Natural killer cell (primary cell): ENCODE measurements around the gene P2RX7. TPM values are rescaled to one million over a fixed set of nuclear protein-coding genes. Genes with fewer than 3 reads are reported as not detected.

Experiments used
- ATAC-seq, 3 donors: fragments of 150-1000 bp in 2 of 3; fragments of 200-7000 bp in 1 of 3; cut with Tn5 transposase; 1 replicate in 1 of 3; 2 replicates in 2 of 3; pipeline ENCODE4 v1.10.0; 2021; ENCODE audit warnings: mild to moderate bottlenecking in 2 of 3, moderate library complexity in 2 of 3
- DNase-seq, 2 donors: peaks; one replicate each; pipeline versions ENCODE4 v3.0.0 to v3.0.0-alpha.2; 2013 to 2021; ENCODE audit warnings: mixed read lengths in 1 of 2
- H3K27ac ChIP-seq: one replicate; pipeline ENCODE4 v1.5.1; 2013; ENCODE audit warnings: mild to moderate bottlenecking, low read length
- H3K27me3 ChIP-seq: one replicate; pipeline ENCODE4 v1.6.1; 2013; ENCODE audit warnings: low read length; ENCODE audit not compliant: control insufficient read depth, insufficient read depth
- H3K36me3 ChIP-seq: one replicate; pipeline ENCODE4 v1.6.1; 2013; ENCODE audit warnings: low read length; ENCODE audit not compliant: control insufficient read depth, insufficient read depth
- H3K4me1 ChIP-seq: one replicate; pipeline ENCODE4 v1.6.1; 2013; ENCODE audit warnings: low read length; ENCODE audit not compliant: control insufficient read depth, insufficient read depth
- H3K4me3 ChIP-seq: one replicate; pipeline ENCODE4 v1.5.1; 2013; ENCODE audit warnings: low read length
- H3K9me3 ChIP-seq: one replicate; pipeline ENCODE4 v1.6.1; 2013; ENCODE audit warnings: low read length; ENCODE audit not compliant: control insufficient read depth, insufficient read depth
- H3K27ac Mint-ChIP-seq, 2 donors: one replicate each; pipeline ENCODE4 v1.8.0; 2022; ENCODE audit warnings: mild to moderate bottlenecking in 2 of 2, mixed read lengths in 2 of 2, moderate library complexity in 1 of 2
- H3K27me3 Mint-ChIP-seq, 2 donors: one replicate each; pipeline ENCODE4 v1.8.0; 2022; ENCODE audit warnings: low read depth in 2 of 2, mixed read lengths in 2 of 2
- H3K36me3 Mint-ChIP-seq: one replicate; pipeline ENCODE4 v1.8.0; 2022; ENCODE audit warnings: mixed read lengths
- H3K4me1 Mint-ChIP-seq, 2 donors: one replicate each; pipeline ENCODE4 v1.8.0; 2022; ENCODE audit warnings: mixed read lengths in 2 of 2
- H3K4me3 Mint-ChIP-seq: one replicate; pipeline ENCODE4 v1.8.0; 2022; ENCODE audit warnings: mild to moderate bottlenecking, moderate library complexity, mixed read lengths
- H3K9me3 Mint-ChIP-seq, 2 donors: one replicate each; pipeline ENCODE4 v1.8.0; 2022; ENCODE audit warnings: mixed read lengths in 2 of 2
- WGBS: methylation state at CpG from one replicate; pipeline ENCODE4 v1.1.7; 2013; ENCODE audit warnings: missing lambda C conversion rate; ENCODE audit not compliant: insufficient coverage; 5-methylcytosine and 5-hydroxymethylcytosine counted together
- intact Hi-C: fragments of 100-400 bp; cut with micrococcal nuclease; formaldehyde crosslinking; loops from one replicate; pipeline ENCODE4 v1.14.2; 2022
- total RNA-seq, 4 donors: library from RNA; stranded (reverse); fragments of 120-200 nt in 1 of 4; gene quantifications; one replicate each; pipeline versions ENCODE4 v1.2.3 to v1.2.4, GENCODE V29; 2013 to 2022
- TF ChIP-seq, protein P1 (sequence below): fragments of 200-600 bp; IDR thresholded peaks from one replicate; pipeline ENCODE4 v1.8.0; 2022; ENCODE audit warnings: antibody characterized with exemption

Gene P2RX7
- total RNA-seq, 3 donors from 2014 or later (not counting 1 experiment from before 2014, with no cell fraction given), result 14.1 to 22.9 (median 16.7) TPM

GRCh38 chr12:121170151-121170550, 37.5 kb downstream of the P2RX7 start:
- 97% methylated on average over 5 of the region's 5 CpGs for WGBS
- H3K27ac ChIP-seq, result no peak overlapping the region
- intact Hi-C loops, result no loop called here
- no peaks in the 10 kb centered on the region for H3K9me3 ChIP-seq
- H3K27ac Mint-ChIP-seq, result no peak overlapping the region
- no peak for DNase-seq
- no peaks in the 10 kb centered on the region for H3K4me1 Mint-ChIP-seq
- H3K27me3 Mint-ChIP-seq, result no peaks in the 10 kb centered on the region
- no peak overlapping the region for H3K4me3 Mint-ChIP-seq
- TF ChIP-seq, protein P1, sequence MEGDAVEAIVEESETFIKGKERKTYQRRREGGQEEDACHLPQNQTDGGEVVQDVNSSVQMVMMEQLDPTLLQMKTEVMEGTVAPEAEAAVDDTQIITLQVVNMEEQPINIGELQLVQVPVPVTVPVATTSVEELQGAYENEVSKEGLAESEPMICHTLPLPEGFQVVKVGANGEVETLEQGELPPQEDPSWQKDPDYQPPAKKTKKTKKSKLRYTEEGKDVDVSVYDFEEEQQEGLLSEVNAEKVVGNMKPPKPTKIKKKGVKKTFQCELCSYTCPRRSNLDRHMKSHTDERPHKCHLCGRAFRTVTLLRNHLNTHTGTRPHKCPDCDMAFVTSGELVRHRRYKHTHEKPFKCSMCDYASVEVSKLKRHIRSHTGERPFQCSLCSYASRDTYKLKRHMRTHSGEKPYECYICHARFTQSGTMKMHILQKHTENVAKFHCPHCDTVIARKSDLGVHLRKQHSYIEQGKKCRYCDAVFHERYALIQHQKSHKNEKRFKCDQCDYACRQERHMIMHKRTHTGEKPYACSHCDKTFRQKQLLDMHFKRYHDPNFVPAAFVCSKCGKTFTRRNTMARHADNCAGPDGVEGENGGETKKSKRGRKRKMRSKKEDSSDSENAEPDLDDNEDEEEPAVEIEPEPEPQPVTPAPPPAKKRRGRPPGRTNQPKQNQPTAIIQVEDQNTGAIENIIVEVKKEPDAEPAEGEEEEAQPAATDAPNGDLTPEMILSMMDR, result no peak
- no peaks in the 10 kb centered on the region for H3K9me3 Mint-ChIP-seq
- no peaks in the 10 kb centered on the region for H3K36me3 Mint-ChIP-seq
- no peaks in the 10 kb centered on the region for H3K27me3 ChIP-seq
- ATAC-seq, result no peak
- peaks cover 24% of the 10 kb centered on the region for H3K36me3 ChIP-seq
- H3K4me3 ChIP-seq, result no peak overlapping the region
- no peaks in the 10 kb centered on the region for H3K4me1 ChIP-seq

GRCh38 chr12:121170611-121171260, 38.1 kb downstream of the P2RX7 start:
- intact Hi-C loops, result no loop called here
- DNase-seq (no peak), ATAC-seq (no peak)
- no peaks in the 10 kb centered on the region for H3K36me3 Mint-ChIP-seq
- no peaks in the 10 kb centered on the region for H3K27me3 Mint-ChIP-seq
- H3K4me1 Mint-ChIP-seq, result no peaks in the 10 kb centered on the region
- H3K27me3 ChIP-seq, result no peaks in the 10 kb centered on the region
- H3K4me3 Mint-ChIP-seq, result no peak overlapping the region
- no peaks in the 10 kb centered on the region for H3K9me3 ChIP-seq
- 84% methylated on average over 11 of the region's 14 CpGs for WGBS
- H3K27ac ChIP-seq, result no peak overlapping the region
- H3K36me3 ChIP-seq, result peaks cover 27% of the 10 kb centered on the region
- TF ChIP-seq, protein P1, result no peak
- H3K27ac Mint-ChIP-seq, result no peak overlapping the region
- H3K4me1 ChIP-seq, result no peaks in the 10 kb centered on the region
- no peak overlapping the region for H3K4me3 ChIP-seq
- no peaks in the 10 kb centered on the region for H3K9me3 Mint-ChIP-seq

DNA sequence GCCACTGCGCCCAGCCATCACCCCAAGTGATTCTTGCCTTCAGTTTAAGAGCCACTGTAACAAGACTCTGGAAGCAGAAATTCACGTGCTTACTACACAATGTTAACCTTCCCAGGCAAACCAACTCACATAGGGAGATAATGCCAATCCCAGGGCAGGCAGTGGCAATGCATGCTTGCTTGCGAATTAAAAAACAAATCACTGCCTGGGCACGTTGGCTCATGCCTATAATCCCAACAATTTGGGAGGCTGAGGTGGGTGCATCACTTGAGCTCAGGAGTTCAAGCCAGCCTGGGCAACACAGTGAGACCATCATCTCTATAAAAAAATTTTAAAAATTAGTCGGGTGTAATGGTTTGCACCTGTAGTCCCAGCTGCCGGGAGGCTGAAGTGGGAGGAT, 39.5 kb downstream of the P2RX7 start:
- Histone ChIP-seq H3K27ac (no peak overlapping the region), H3K27me3 (no peaks in the 10 kb centered on the region), H3K36me3 (peaks cover 22% of the 10 kb centered on the region), H3K4me1 (no peaks in the 10 kb centered on the region), H3K4me3 (no peak overlapping the region), H3K9me3 (no peaks in the 10 kb centered on the region)
- Mint-ChIP-seq H3K27me3 (no peaks in the 10 kb centered on the region), H3K9me3 (no peaks in the 10 kb centered on the region), H3K27ac (no peak overlapping the region), H3K4me1 (no peaks in the 10 kb centered on the region), H3K4me3 (no peak overlapping the region), H3K36me3 (no peaks in the 10 kb centered on the region)
- intact Hi-C loops, result no loop called here
- ATAC-seq, result no peak
- 95% methylated on average over 6 of the region's 6 CpGs for WGBS
- TF ChIP-seq, protein P1, result no peak
- DNase-seq, result no peak
